GM21737 (cell line): ENCODE data around the gene STK32C.

ENCODE experiments used
- ATAC-seq: cut with Tn5 transposase; IDR thresholded peaks from one replicate; pipeline ENCODE4 v1.9.1; 2021; ENCODE audit warnings: mild to moderate bottlenecking, moderate library complexity; ENCODE audit not compliant: unreplicated experiment

The STK32C gene

DNA sequence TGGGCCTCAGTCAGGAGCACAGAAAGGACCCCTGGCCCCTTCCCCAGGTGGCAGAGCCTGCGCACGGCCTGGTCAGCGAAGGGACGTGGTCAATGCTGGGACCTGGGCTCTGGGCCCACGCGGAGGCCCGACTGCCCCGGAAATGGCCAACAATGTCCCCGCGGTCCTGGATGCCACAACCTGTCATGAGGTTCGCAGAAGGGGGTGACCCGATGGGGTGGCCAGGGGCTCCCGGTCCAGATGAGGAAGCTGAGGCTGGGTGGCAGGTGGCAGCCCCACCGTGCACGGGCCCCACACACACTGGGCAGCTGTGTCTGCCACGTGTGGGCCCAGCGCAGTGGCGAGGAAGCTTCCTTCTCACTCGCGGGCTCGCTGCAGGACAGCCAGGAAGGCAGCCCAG is 71.6 kb downstream of the STK32C start:
- no peak for ATAC-seq

DNA sequence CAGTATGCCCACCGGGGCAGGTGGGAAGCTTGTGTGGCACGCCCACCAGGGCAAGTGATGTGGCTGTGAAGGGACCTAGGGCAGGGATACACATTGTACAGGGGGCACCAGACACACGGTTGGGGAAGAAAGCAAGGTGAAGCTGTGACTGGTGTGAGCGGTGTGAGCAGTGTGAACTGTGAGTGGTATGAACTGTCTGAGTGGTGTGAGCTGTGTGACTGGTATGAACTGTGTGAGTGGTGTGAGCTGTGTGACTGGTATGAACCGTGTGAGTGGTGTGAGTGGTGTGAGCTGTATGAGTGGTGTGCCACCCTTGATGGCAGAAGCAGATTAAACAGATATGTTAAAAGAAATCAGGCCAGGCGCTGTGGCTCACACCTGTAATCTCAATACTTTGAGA is 72.9 kb downstream of the STK32C start:
- no peak for ATAC-seq

DNA sequence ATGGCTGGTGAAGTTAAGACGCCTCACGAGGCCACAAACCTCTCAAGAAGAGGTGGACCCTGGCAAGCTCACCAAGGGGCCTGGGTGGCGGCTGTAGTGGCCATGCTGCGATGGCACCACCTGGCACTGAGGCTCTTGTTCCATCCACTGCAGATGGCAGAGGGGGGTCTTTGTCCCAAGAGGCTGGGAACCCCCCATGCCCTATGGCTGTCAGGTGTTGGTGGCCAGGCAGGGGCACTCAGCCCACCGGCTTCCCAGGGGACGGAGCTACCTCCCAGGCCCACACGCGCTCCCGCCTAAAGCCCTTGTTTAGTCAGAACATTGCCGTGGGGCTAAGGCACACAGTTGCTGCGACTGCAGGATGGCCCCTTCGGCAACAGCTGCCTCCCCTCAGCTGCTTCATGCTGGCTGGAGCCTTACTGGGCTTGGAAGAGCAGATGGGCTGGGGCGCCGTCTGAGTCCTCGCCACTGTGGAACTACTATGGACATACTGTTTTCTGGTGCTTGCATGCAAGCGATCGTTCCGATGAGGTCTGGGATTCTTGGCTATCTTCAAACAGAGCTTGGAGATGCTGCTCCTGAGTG is 74.2 kb downstream of the STK32C start:
- ATAC-seq = no peak

DNA sequence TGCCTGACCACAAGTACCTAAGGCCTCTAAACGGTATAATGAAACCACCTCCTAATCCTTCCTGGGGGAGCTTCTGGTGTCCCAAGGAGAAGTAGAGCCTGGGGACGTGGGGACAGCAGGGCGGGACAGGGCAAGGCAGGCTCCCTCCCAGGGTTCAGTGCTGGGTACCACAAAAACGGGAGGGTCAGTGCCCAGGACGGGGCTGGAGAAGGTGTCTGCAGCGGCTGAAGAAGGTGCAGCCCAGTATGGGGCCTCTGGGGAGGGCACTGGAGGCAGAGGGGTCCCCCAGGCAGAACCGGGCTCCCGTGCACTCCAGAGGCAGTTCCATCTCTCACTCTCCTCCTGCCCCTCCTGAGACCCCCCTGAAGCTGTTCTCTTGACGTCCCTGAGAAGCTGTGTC is 74.8 kb downstream of the STK32C start:
- no peak for ATAC-seq

DNA sequence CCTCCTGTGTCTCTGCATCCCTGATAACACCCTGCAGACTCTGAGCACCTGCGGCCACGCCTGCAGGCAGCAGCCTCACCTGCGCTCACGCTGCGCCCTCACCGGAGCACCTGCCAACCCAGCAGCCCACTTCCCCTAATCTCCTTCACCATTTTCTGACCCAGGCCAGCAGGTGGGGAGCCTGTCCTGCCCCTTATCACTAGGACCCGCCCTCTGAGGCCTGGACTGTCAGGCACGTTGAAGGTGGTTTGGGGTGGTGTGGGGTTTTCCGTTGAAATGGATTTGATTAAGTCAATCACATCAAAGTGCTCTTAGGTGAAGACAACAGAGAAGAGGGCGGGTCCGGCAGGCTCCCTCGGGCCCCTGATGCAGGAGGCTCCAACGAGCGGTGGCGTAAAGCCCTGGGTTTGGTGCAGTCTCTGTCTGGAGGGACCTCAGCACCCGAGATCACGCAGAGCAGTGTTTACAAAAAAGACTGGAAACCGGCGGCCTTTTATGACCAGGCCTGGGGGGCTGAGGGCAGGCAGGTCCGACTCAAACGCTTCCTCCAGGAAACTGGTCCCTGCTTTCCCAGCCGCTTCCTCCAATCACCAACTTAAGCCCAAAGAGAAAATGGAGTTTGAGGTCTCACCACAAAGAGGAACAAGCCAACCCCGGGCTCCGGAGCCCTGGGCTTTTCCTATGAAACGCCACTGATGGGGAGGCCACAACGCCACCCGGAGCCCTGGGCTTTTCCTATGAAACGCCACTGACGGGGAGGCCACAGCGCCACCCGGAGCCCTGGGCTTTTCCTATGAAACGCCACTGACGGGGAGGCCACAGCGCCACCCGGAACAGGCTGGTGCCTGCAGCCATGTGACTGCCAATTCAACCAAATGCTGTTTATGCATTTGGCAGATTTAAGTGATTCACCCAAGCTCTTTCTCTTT is 75.5 kb downstream of the STK32C start:
- ATAC-seq = no peak

DNA sequence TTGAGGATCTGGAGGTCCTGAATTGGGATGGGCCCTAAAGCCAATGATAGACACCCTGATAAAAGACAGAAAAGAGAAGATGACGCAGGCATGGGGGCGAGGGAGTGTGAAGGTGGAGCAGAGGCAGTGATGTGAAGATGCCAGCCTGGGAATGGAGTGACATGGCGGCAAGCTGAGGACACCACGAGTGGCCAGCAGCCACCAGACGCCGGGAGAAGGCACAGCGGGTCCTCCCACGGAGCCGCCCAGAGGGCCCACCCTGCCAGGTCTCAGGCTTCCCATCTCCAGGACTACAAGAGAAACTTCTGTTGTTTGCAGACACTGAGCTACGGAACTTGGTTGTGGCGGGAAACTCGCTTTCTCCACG is 76.1 kb downstream of the STK32C start:
- no peak for ATAC-seq

DNA sequence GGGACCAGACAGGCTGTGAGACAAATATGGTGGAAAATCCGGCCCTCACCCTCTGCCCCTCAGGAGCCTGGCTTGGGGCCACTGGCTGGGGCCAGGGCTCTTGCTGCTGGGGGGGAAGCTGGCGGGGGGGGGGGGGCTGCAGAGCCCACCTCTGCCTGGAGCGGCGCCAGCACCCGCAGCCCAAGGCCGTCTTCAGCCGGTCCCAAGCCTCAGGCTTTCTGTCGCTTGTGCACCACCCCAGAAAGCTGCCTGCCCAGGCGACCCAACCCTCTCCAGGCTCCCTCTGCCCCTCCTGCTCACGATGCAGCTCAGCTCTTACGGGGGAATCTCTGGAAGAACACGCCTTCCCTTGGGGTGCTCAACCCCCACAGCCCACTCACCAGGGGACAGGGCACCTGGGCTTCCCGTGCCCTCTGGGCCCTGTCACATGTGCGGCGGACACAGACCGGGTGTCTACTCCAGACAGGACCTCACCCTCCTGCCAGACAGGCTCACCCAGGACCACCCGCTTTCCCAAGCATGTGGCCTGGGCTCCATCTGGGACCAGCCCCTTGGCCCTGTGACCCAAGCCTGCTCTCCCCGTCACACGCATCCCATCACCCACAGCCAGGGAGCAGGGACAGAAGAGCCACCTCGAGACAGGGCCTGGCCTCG is 77.1 kb downstream of the STK32C start:
- no peak for ATAC-seq

DNA sequence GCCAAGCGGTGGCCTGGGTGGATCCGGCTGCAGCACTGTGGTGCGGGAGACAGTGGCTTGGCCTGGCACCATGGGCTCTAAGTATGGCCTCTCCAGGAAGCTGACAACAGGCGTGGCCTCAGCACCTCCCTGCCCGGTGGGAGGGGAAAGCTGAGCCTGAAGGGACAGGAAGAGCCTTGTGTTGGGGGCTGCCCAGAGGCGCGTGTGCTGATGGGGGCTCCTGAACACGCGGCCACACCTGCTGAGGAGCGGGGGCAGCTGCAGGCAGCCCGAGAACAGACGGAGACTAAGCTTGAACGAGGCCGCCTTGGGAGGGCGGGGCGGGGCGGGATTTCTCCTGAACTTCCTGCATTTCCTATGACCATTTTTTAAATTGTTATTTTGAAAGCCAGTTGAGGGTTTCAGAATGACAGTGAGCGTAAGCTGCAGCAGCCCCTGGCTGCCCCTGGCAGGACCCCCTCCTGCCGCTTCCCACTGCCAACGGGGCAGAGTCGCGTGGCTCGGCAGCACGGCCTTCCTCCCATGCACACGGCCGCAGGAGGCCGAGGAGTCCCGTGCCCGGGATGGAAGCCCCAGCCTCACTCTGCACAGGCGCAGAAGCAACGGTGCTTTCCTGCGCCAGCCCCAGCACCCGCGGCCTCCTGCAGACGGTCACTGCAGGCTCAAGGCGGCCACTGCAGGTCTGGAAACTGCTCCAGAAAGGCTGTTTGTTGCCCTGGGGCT is 77.8 kb downstream of the STK32C start:
- peak; percentile 53 for ATAC-seq

DNA sequence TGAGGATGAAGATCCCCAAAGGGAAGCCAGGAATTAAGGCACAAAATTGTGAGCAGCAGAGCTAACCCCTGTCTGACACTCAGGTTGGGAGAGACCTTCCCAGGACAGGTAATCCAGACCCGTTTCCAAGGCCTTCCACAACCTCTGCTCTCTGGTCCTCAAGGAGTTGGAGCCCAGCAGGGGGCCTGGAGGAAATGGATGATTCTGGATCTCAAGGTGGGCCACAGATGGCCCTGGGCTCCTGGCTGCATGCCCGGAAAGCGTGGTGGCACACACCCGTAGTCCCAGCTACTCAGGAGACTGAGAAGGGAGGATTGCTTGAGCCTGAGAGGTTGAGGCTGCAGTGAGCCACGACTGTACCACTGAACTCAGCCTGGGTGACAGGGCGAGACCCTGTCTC is 78.7 kb downstream of the STK32C start:
- ATAC-seq = no peak

DNA sequence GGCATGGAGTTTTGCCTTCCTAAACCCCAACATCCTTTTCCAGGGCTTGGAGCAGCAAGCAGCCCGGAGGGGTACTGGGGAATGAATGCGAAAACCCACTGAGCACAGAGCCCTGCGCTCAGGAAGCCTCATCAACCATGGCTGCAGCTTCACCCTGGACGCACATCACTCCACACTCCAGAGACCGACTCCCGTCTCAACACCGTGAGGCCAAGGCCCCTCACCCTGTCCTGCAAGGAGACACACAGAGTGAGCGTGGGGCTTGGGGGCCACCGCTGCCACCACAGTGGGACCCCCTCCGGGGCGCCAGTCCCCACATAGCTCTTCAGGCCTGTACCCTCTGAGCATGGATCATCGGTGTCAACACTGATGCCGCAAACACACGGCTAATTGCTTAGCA is 79.1 kb downstream of the STK32C start:
- no peak for ATAC-seq

DNA sequence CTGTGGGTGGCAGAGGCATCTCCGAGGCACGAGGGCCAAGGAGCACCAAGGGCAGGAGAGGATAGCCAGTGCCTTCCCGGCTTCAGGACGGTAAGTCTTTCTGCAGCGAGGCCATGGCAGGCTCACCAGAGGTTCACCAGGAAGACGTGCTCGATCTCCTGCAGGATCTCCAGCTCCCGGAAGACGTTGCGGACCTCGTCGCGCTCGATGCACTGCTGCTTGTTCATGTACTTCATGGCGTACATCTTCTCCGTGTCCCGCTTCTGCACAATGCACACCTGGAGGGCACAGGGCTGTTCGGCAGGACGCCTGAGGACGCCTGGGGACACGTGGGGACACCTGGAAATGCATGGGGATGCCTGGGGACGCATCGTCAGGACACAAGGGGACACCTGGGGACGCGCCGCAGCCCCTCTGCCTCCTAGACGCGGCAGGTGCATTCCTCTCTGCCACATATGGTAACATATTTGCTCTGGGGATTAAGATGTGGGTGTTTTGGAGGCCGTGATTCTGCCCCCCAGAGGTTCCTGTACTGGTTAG is 79.8 kb downstream of the STK32C start:
- ATAC-seq = no peak

DNA sequence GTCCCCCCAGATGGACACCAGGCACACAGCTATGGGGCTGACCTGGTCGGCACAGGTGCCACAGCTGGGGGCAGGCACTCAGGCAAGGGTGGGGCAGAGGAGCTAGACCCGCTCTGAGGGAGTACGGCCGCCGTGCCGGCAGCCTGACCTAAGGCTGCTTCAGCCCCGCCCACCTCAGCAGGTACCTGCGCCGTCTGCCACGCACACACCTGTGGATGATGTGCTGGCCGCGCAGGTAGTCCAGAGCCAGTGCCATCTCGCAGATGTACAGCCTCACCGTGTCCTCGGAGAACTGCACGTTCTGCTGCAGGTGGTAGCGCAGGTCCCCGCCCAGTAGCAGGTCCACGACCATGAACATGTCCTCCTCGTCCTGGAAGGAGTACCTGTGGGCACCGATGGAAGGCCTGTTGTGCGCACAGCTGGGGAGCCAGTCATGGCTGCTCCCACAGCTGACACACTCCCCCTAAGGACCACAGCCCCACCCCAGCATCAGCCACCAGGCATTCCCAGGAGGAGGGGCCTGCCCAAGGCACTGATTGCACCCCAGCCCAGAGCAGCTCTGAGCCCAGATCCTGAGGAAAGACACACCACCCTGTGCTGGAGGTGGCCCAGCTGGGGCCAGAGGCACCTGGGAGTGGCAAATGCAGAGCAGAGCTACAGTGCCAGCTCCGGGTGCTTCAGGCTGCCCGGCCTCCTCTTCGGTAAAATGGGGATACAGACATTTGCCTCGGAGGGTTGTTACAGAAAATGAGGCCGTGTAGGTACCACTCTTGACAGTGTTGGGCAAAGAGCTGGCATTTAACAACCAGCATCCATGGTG is 81.0 kb downstream of the STK32C start:
- no peak for ATAC-seq

DNA sequence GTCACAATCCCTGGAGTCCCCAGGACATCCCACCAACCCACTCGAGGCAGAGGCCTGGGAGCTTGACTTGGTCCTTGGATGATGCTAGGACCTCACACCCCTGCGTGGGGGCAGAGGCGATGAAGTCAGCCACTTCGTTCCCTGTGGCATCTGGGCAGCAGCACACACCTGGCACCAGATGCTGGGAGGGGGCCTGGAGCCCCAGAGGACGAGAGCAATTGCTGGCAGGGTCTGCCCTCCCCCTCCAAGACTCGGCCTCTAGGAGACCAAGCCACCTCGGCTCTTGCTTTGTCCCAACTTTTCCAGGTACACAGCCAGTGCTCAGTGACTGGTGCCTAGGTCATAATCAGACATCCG is 81.9 kb downstream of the STK32C start:
- ATAC-seq = no peak

DNA sequence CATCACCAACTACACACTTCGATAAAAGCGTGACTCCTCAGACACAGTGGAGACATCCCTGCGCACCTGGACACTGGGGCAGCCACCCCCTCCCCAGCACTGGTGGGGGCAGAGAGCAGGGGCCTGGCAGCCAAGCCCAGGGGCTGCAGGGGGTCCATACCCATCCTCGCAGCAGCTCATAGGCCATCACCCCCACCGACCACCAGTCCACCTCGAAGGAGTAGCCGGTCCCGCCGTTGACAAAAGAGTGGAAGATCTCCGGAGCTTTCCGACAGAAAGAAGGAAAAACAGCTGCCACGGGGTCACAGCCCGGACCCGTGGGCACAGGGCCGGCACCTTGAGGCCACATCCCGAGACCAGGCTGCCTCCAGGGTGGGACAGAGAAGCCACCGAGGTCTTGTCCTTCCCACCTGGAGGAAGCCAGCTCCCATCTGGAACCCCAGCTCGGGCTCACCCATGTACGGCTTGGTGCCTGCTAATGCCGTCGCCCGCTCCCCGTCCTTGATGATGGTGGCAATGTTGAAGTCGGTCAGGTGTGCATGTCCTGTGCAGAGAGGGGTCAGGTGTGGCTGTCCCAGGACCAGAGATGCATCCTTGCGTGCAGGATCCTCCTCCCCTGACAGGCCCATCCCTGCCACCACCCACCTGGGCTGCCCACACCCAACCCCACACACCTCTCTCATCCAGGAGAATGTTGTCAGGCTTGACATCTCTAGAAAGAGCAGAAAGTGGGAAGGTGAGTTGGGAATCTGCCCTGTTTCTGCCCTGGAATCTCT is 82.5 kb downstream of the STK32C start:
- ATAC-seq = no peak

DNA sequence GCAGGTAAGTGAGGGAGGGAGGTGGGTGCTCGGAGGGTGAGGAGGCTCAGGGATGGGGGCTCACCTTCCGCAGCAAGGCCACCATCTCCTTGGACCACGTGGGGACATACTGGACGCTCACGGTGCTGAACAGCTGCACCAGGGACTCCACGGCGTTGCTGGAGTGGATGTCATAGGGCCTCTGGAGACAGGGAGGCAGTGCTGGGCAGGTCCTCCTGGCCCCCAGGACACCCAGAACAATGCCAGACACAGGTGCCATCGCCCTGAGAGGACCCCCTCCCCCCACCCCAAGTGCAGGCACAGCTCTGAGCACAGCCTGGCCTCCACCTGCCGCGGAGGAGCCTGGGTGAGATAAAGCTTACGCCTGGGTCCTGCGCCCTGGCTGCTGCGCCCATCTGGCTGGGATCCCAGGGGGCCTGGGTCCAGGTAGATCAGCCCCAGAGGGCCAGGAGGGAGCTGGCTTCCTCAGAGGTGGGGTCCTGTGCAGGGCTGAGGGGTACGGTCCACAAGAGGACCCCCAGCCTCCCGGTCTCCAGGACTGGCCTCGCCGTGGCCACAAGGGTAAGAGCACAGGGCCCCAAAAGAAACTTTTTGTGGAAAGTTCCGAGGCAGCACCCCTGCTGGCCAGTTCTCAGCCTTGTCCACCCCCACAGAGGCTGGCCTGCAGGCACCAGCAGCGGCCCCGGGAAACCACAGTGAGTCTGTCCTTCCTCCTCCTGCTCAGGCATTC is 83.2 kb downstream of the STK32C start:
- ATAC-seq = no peak

DNA sequence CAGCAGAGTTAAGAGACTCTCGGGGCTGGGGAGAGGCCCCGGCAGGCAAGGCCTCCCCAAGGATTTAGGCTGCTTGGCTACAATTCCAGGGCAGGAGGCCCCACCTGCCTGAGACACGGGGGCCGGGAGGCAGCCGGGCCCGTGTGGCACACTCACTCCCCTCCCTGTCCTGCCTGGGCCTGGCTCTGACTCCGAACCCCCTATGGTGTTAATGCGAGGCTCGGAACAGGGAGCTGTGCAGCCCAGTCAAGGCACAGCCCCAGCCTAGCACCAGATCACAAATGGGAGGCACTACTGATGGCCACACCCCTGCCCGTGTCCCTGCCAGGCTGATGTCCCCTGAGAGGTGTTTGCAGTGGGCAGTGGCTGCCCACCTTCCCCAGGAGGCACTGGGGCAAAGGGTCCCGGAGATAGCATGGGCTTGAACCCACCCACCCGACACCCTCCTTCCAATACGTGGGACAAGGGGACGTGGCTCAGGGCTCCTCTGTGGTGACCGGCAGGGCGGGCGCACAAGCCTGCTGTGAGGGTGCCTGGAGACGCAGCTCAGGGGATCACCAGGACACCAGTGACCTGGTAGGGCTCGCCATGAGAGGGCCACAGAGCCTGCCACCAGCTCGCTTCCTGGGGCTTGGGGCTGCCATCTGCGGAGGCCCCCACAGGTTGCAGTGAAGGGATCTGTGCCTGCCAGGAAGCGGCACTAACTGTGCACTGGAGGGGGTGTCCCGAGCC is 84.0 kb downstream of the STK32C start:
- ATAC-seq = no peak

DNA sequence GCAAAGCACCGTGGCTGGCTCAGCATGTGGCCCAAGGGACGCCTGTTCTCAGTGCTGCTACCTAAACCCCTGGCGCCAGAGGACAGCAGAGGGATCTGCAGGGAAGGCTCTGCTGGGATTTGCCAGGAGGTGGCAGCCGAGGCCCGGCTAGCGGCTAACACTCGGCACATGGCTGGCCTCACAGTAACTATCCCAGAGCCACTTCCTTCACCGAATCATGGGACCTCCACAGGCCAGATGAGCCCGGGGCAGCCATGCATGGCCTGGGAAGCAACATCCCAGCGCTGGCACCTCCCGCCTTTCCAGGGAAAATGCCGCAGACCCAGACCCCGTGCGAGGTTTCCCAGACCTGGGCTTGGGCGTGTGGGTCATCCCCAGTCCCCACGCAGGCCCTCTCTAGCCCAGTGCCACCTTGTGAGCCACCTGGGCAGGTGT is 84.6 kb downstream of the STK32C start:
- peak; percentile 82 for ATAC-seq

DNA sequence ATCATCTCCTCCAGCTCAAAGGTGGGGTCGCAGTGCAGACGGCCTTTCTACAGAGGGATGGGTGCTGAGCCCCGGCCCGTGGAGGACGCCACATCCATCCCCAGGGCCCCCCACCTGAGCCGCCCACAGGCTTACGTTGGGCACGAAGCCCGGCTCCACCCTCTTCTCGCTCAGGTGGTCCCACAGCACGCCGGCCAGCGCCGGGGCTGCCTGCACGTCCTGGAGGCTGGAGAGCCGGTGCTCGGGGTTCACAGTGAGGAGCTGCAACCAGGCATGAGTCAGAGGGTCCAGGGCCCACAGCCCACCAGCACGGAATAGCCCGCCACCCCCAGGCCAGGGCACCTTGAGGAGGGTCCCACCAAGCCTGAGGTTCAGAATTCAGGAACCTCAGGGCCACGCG is 85.0 kb downstream of the STK32C start:
- ATAC-seq = no peak
